Measurements from ENCODE around the gene SH3BGRL3. TPM values are rescaled to one million over a fixed set of nuclear protein-coding genes. Genes with fewer than 3 reads are reported as not detected.
"Not testable (repeated sequence)": the region's sequence is repeated elsewhere in the genome, so short reads cannot be mapped to it uniquely, and the experiment has no call there.

The SH3BGRL3 gene
- total RNA-seq, 1 experiment from 2014 or later: 143 TPM

DNA sequence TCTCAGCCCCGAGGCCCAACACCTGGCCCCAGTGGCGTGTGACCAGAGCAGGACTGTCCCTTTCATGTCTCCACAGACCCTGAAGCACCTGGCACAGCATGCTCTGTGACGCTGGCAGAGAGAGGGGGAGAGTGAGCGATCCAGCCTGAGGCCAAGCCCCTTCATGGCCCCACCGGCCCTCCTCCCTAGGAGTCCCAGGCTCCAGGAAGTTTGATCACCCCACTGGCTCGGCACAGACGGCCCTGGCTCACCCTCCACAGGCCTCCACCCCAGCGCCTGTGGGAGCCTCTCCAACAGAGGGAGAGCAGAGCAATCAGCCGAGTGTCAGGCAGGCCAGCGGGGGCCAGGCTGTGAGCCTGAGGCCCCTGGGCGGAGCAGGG lies 11.0 kb downstream of the SH3BGRL3 start:
- H3K27ac ChIP-seq (ENCODE audit: low read length): peak overlapping the region; percentile 98
- no peaks in the 10 kb centered on the region for H4K20me1 ChIP-seq (ENCODE audit: insufficient read depth, low read depth, low read length)
- no peak for DNase-seq
- H3K4me2 ChIP-seq (ENCODE audit: low read depth, low read length, poor library complexity, severe bottlenecking): peak overlapping the region; percentile 62
- no peaks in the 10 kb centered on the region for H3K79me2 ChIP-seq (ENCODE audit: low read length)
- no peaks in the 10 kb centered on the region for H3K36me3 ChIP-seq (ENCODE audit: insufficient read depth, low read length)
- peak overlapping the region; percentile 85 for H3K9ac ChIP-seq (ENCODE audit: low read length)
- H3K9me2 ChIP-seq (replicated peaks; ENCODE audit: insufficient read depth, low read length): no peaks in the 10 kb centered on the region
- H3K4me1 ChIP-seq (ENCODE audit: low read length): peaks cover 73% of the 10 kb centered on the region
- no peak overlapping the region for H2AFZ ChIP-seq (ENCODE audit: low read length)
- H3K27me3 ChIP-seq (ENCODE audit: low read length): no peaks in the 10 kb centered on the region
- peak overlapping the region; percentile 49; the same call in 1 of the 2 replicates for H3K4me3 ChIP-seq (ENCODE audit: low read length)
- H3K9me3 ChIP-seq (ENCODE audit: low read length): no peaks in the 10 kb centered on the region

GRCh38 chr1:26291433-26291832 lies 11.5 kb downstream of the SH3BGRL3 start:
- Histone ChIP-seq H3K4me2 (ENCODE audit: low read depth, low read length, poor library complexity, severe bottlenecking) (peak overlapping the region; percentile 62), H3K9me3 (ENCODE audit: low read length) (no peaks in the 10 kb centered on the region), H3K4me3 (ENCODE audit: low read length) (no peak overlapping the region), H4K20me1 (ENCODE audit: insufficient read depth, low read depth, low read length) (no peaks in the 10 kb centered on the region), H2AFZ (ENCODE audit: low read length) (no peak overlapping the region), H3K27ac (ENCODE audit: low read length) (peak overlapping the region; percentile 98), H3K36me3 (ENCODE audit: insufficient read depth, low read length) (no peaks in the 10 kb centered on the region), H3K9ac (ENCODE audit: low read length) (peak overlapping the region; percentile 85), H3K27me3 (ENCODE audit: low read length) (no peaks in the 10 kb centered on the region), H3K79me2 (ENCODE audit: low read length) (no peaks in the 10 kb centered on the region), H3K4me1 (ENCODE audit: low read length) (peaks cover 68% of the 10 kb centered on the region), H3K9me2 (replicated peaks; ENCODE audit: insufficient read depth, low read length) (no peaks in the 10 kb centered on the region)
- peak; percentile 43 for DNase-seq

DNA sequence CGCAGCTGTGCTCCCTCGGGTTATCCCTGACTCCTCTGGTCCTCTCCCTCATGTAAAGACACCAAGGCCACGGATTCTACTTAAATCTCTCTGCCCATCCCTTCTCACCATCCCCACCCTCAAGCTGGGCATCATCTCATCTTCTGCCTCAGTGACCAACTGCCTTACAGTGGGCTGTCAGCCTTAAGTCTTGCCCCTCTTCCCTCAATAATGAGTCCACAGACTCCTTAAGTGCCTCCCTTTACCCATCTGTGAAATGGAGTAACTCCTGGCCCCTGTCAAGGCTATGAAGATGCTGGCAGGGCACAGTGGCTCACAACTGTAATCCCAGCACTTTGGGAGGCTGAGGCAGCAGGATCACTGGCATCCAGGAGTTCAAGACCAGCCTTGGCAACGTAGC lies 12.1 kb downstream of the SH3BGRL3 start:
- H3K79me2 ChIP-seq (ENCODE audit: low read length): no peaks in the 10 kb centered on the region
- H3K9me3 ChIP-seq (ENCODE audit: low read length): no peaks in the 10 kb centered on the region
- no peaks in the 10 kb centered on the region for H3K27me3 ChIP-seq (ENCODE audit: low read length)
- H3K27ac ChIP-seq (ENCODE audit: low read length): peak overlapping the region; percentile 98
- peak overlapping the region; percentile 85 for H3K9ac ChIP-seq (ENCODE audit: low read length)
- H4K20me1 ChIP-seq (ENCODE audit: insufficient read depth, low read depth, low read length): no peaks in the 10 kb centered on the region
- no peaks in the 10 kb centered on the region for H3K9me2 ChIP-seq (replicated peaks; ENCODE audit: insufficient read depth, low read length)
- no peak overlapping the region for H2AFZ ChIP-seq (ENCODE audit: low read length)
- peaks cover 63% of the 10 kb centered on the region for H3K4me1 ChIP-seq (ENCODE audit: low read length)
- H3K4me2 ChIP-seq (ENCODE audit: low read depth, low read length, poor library complexity, severe bottlenecking): no peak overlapping the region
- H3K4me3 ChIP-seq (ENCODE audit: low read length): no peak overlapping the region
- no peaks in the 10 kb centered on the region for H3K36me3 ChIP-seq (ENCODE audit: insufficient read depth, low read length)
- peak; percentile 37 for DNase-seq

DNA sequence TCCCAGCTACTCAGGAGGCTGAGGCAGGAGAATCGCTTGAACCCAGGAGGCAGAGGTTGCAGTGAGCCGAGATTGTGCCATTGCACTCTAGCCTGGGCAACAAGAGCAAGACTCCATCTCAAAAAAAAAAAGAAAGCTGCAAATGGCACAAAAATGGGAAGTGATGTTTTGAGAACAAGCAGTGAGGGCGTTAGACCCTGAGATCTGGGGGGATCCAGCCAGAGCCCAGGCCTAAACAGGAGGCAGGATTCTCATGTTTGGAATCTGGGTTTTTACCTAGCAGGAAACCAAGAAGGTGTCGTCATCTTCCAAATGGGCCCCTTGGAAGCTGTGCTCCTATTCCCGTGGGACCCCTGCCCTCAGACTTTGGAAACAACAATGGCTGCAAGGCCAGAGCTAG lies 12.8 kb downstream of the SH3BGRL3 start:
- peak overlapping the region; percentile 98 for H3K27ac ChIP-seq (ENCODE audit: low read length)
- DNase-seq: peak; percentile 52
- H2AFZ ChIP-seq (ENCODE audit: low read length): not testable (repeated sequence)

DNA sequence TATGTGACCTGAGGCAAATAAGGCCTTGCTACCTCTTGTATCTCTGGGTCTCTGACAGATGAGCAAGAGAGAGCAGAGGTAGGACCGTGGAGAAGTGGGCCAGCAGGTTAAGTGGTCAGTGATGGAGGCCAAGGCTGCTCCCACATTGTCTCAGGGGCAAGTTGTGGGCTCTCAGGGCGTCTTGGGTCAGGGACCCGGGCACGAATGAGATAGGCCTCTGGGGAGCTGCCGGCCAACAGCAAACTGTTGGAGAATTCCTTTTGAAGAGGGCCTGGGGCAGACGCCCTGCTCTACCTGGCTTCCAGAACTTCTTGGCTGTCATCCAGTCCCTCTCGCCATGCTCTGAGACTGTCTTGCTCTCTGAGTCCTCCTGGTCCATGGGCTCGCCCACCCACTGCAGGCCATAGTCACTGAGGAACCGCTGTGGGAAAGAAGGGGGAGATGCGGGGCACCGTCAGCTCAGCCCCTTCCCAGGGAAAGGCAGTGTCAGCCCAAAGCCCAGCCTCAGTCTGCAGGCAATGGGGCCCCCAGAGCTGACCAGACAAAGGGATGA lies 14.1 kb downstream of the SH3BGRL3 start:
- Histone ChIP-seq H2AFZ (ENCODE audit: low read length) (no peak overlapping the region), H3K4me3 (ENCODE audit: low read length) (no peak overlapping the region), H3K9me3 (ENCODE audit: low read length) (no peaks in the 10 kb centered on the region), H3K27me3 (ENCODE audit: low read length) (no peaks in the 10 kb centered on the region), H4K20me1 (ENCODE audit: insufficient read depth, low read depth, low read length) (no peaks in the 10 kb centered on the region), H3K4me1 (ENCODE audit: low read length) (peaks cover 47% of the 10 kb centered on the region), H3K27ac (ENCODE audit: low read length) (no peak overlapping the region), H3K9me2 (replicated peaks; ENCODE audit: insufficient read depth, low read length) (no peaks in the 10 kb centered on the region), H3K36me3 (ENCODE audit: insufficient read depth, low read length) (no peaks in the 10 kb centered on the region), H3K79me2 (ENCODE audit: low read length) (no peaks in the 10 kb centered on the region), H3K4me2 (ENCODE audit: low read depth, low read length, poor library complexity, severe bottlenecking) (no peak overlapping the region), H3K9ac (ENCODE audit: low read length) (no peak overlapping the region)
- no peak for DNase-seq

More for the DNA sequence above, 12.8 kb downstream of the SH3BGRL3 start:
- H3K9me2 ChIP-seq (replicated peaks; ENCODE audit: insufficient read depth, low read length); H4K20me1 ChIP-seq (ENCODE audit: insufficient read depth, low read depth, low read length); H3K36me3 ChIP-seq (ENCODE audit: insufficient read depth, low read length); H3K9me3 ChIP-seq (ENCODE audit: low read length); H3K9ac ChIP-seq (ENCODE audit: low read length); H3K79me2 ChIP-seq (ENCODE audit: low read length); H3K4me2 ChIP-seq (ENCODE audit: low read depth, low read length, poor library complexity, severe bottlenecking); H3K4me3 ChIP-seq (ENCODE audit: low read length); H3K27me3 ChIP-seq (ENCODE audit: low read length): not testable (repeated sequence)
- H3K4me1 ChIP-seq (ENCODE audit: low read length): peaks cover 55% of the 10 kb centered on the region

- no peak for DNase-seq
- Histone ChIP-seq H3K4me1 (ENCODE audit: low read length) (peaks cover 43% of the 10 kb centered on the region), H2AFZ (ENCODE audit: low read length) (no peak overlapping the region), H3K4me3 (ENCODE audit: low read length) (no peak overlapping the region), H3K9me2 (replicated peaks; ENCODE audit: insufficient read depth, low read length) (no peaks in the 10 kb centered on the region), H3K9me3 (ENCODE audit: low read length) (no peaks in the 10 kb centered on the region), H3K79me2 (ENCODE audit: low read length) (no peaks in the 10 kb centered on the region), H3K27me3 (ENCODE audit: low read length) (no peaks in the 10 kb centered on the region), H4K20me1 (ENCODE audit: insufficient read depth, low read depth, low read length) (no peaks in the 10 kb centered on the region), H3K4me2 (ENCODE audit: low read depth, low read length, poor library complexity, severe bottlenecking) (no peak overlapping the region), H3K9ac (ENCODE audit: low read length) (no peak overlapping the region), H3K36me3 (ENCODE audit: insufficient read depth, low read length) (no peaks in the 10 kb centered on the region), H3K27ac (ENCODE audit: low read length) (no peak overlapping the region)
Observed at GRCh38 chr1:26295194-26296138, 15.6 kb downstream of the SH3BGRL3 start.

- Histone ChIP-seq H3K27ac (ENCODE audit: low read length) (no peak overlapping the region), H4K20me1 (ENCODE audit: insufficient read depth, low read depth, low read length) (no peaks in the 10 kb centered on the region), H3K4me3 (ENCODE audit: low read length) (no peak overlapping the region), H3K4me1 (ENCODE audit: low read length) (peaks cover 33% of the 10 kb centered on the region), H3K27me3 (ENCODE audit: low read length) (no peaks in the 10 kb centered on the region), H2AFZ (ENCODE audit: low read length) (no peak overlapping the region), H3K9me2 (replicated peaks; ENCODE audit: insufficient read depth, low read length) (no peaks in the 10 kb centered on the region), H3K4me2 (ENCODE audit: low read depth, low read length, poor library complexity, severe bottlenecking) (no peak overlapping the region), H3K9ac (ENCODE audit: low read length) (no peak overlapping the region), H3K9me3 (ENCODE audit: low read length) (no peaks in the 10 kb centered on the region), H3K79me2 (ENCODE audit: low read length) (no peaks in the 10 kb centered on the region), H3K36me3 (ENCODE audit: insufficient read depth, low read length) (no peaks in the 10 kb centered on the region)
- DNase-seq: no peak
Observed at GRCh38 chr1:26296340-26297056, 16.6 kb downstream of the SH3BGRL3 start.
